ENCODE measurements around the gene PCYT1A.
"Not testable (repeated sequence)": the region's sequence is repeated elsewhere in the genome, so short reads cannot be mapped to it uniquely, and the experiment has no call there.

The PCYT1A gene

GRCh38 chr3:196315821-196316220, 28.3 kb upstream of the PCYT1A start:
- no peak overlapping the region for H2AFZ ChIP-seq (ENCODE audit: low read depth, low read length, severe bottlenecking)
- no peak overlapping the region for H3K27ac ChIP-seq (ENCODE audit: low read depth, low read length)
- H3K36me3 ChIP-seq (ENCODE audit: low read length) = no peaks in the 10 kb centered on the region
- no peak overlapping the region for H3K4me2 ChIP-seq (ENCODE audit: low read depth, low read length, poor library complexity, severe bottlenecking)
- H3K9me2 ChIP-seq (replicated peaks; ENCODE audit: insufficient read depth, low read length) = no peaks in the 10 kb centered on the region
- no peak overlapping the region for H3K4me3 ChIP-seq (ENCODE audit: insufficient read depth, low read length, poor library complexity, severe bottlenecking)
- no peaks in the 10 kb centered on the region for H3K27me3 ChIP-seq (ENCODE audit: low read length)
- H3K79me2 ChIP-seq (ENCODE audit: insufficient read depth, low read length) = no peaks in the 10 kb centered on the region
- no peaks in the 10 kb centered on the region for H4K20me1 ChIP-seq (ENCODE audit: low read depth, low read length)
- H3K9me3 ChIP-seq (ENCODE audit: insufficient read depth, low read length) = no peaks in the 10 kb centered on the region
- TF ChIP-seq CTCF (IDR thresholded peaks at IDR 0.05; ENCODE audit: insufficient read depth, low read length, poor library complexity, severe bottlenecking) = no peak
- no peak for TF ChIP-seq EZH2phosphoT487 (conservative IDR thresholded peaks at IDR 0.05; ENCODE audit: low read length)
- peaks cover 17% of the 10 kb centered on the region; the same call in 1 of the 2 replicates for H3F3A ChIP-seq (ENCODE audit: insufficient read depth)
- H3K9ac ChIP-seq (ENCODE audit: low read length) = no peak overlapping the region

GRCh38 chr3:196314597-196314996, 27.1 kb upstream of the PCYT1A start:
- no peak overlapping the region for H3K4me2 ChIP-seq (ENCODE audit: low read depth, low read length, poor library complexity, severe bottlenecking)
- H2AFZ ChIP-seq (ENCODE audit: low read depth, low read length, severe bottlenecking) = no peak overlapping the region
- H3K9ac ChIP-seq (ENCODE audit: low read length) = no peak overlapping the region
- no peaks in the 10 kb centered on the region for H3K27me3 ChIP-seq (ENCODE audit: low read length)
- no peaks in the 10 kb centered on the region for H3K9me2 ChIP-seq (replicated peaks; ENCODE audit: insufficient read depth, low read length)
- H4K20me1 ChIP-seq (ENCODE audit: low read depth, low read length) = no peaks in the 10 kb centered on the region
- no peak overlapping the region; the same call in 1 of the 2 replicates for H3K27ac ChIP-seq (ENCODE audit: low read depth, low read length)
- no peak for TF ChIP-seq CTCF (IDR thresholded peaks at IDR 0.05; ENCODE audit: insufficient read depth, low read length, poor library complexity, severe bottlenecking)
- H3K4me3 ChIP-seq (ENCODE audit: insufficient read depth, low read length, poor library complexity, severe bottlenecking) = no peak overlapping the region
- H3K79me2 ChIP-seq (ENCODE audit: insufficient read depth, low read length) = no peaks in the 10 kb centered on the region
- H3K9me3 ChIP-seq (ENCODE audit: insufficient read depth, low read length) = no peaks in the 10 kb centered on the region
- H3F3A ChIP-seq (ENCODE audit: insufficient read depth) = peaks cover 17% of the 10 kb centered on the region; the same call in 1 of the 2 replicates
- no peaks in the 10 kb centered on the region for H3K36me3 ChIP-seq (ENCODE audit: low read length)

GRCh38 chr3:196314086-196314485, 26.6 kb upstream of the PCYT1A start:
- H3K36me3 ChIP-seq (ENCODE audit: low read length); H2AFZ ChIP-seq (ENCODE audit: low read depth, low read length, severe bottlenecking); H3K27me3 ChIP-seq (ENCODE audit: low read length); H3K9me2 ChIP-seq (replicated peaks; ENCODE audit: insufficient read depth, low read length); H3K9me3 ChIP-seq (ENCODE audit: insufficient read depth, low read length); H3K27ac ChIP-seq (ENCODE audit: low read depth, low read length); H3K4me2 ChIP-seq (ENCODE audit: low read depth, low read length, poor library complexity, severe bottlenecking); H3K79me2 ChIP-seq (ENCODE audit: insufficient read depth, low read length); H3K9ac ChIP-seq (ENCODE audit: low read length); H3K4me3 ChIP-seq (ENCODE audit: insufficient read depth, low read length, poor library complexity, severe bottlenecking); H4K20me1 ChIP-seq (ENCODE audit: low read depth, low read length): not testable (repeated sequence)
- peaks cover 17% of the 10 kb centered on the region; the same call in 1 of the 2 replicates for H3F3A ChIP-seq (ENCODE audit: insufficient read depth)

- not testable (repeated sequence) for H3K36me3 ChIP-seq (ENCODE audit: low read length); H3K27me3 ChIP-seq (ENCODE audit: low read length); H3K27ac ChIP-seq (ENCODE audit: low read depth, low read length); H3K4me3 ChIP-seq (ENCODE audit: insufficient read depth, low read length, poor library complexity, severe bottlenecking); H4K20me1 ChIP-seq (ENCODE audit: low read depth, low read length); H3K9ac ChIP-seq (ENCODE audit: low read length); H3K9me2 ChIP-seq (replicated peaks; ENCODE audit: insufficient read depth, low read length); H3K4me2 ChIP-seq (ENCODE audit: low read depth, low read length, poor library complexity, severe bottlenecking); H3F3A ChIP-seq (ENCODE audit: insufficient read depth); H3K79me2 ChIP-seq (ENCODE audit: insufficient read depth, low read length); H3K9me3 ChIP-seq (ENCODE audit: insufficient read depth, low read length); H2AFZ ChIP-seq (ENCODE audit: low read depth, low read length, severe bottlenecking)
Observed at GRCh38 chr3:196302960-196303359, 15.4 kb upstream of the PCYT1A start.

- H3K9ac ChIP-seq (ENCODE audit: low read length); H3K27ac ChIP-seq (ENCODE audit: low read depth, low read length); H3K27me3 ChIP-seq (ENCODE audit: low read length); H3F3A ChIP-seq (ENCODE audit: insufficient read depth); H3K9me3 ChIP-seq (ENCODE audit: insufficient read depth, low read length); H3K4me2 ChIP-seq (ENCODE audit: low read depth, low read length, poor library complexity, severe bottlenecking); H2AFZ ChIP-seq (ENCODE audit: low read depth, low read length, severe bottlenecking); H3K4me3 ChIP-seq (ENCODE audit: insufficient read depth, low read length, poor library complexity, severe bottlenecking); H3K79me2 ChIP-seq (ENCODE audit: insufficient read depth, low read length); H3K9me2 ChIP-seq (replicated peaks; ENCODE audit: insufficient read depth, low read length); H4K20me1 ChIP-seq (ENCODE audit: low read depth, low read length); H3K36me3 ChIP-seq (ENCODE audit: low read length): not testable (repeated sequence)
Observed at GRCh38 chr3:196302551-196302950, 15.0 kb upstream of the PCYT1A start.
